Retina (tissue), 1 donor: ENCODE measurements around the gene NAV3.
"Not testable (repeated sequence)": the region's sequence is repeated elsewhere in the genome, so short reads cannot be mapped to it uniquely, and the experiment has no call there.

Experiments
- DNase-seq: peaks from one replicate; pipeline ENCODE4 v3.0.0-alpha.2; 2016

NAV3 gene

GRCh38 chr12:78208092-78208491 is 377.4 kb downstream of the NAV3 start:
- DNase-seq, result no peak

- DNase-seq, result peak; percentile 62
These were observed 379.3 kb downstream of the NAV3 start for GRCh38 chr12:78209846-78210505.

GRCh38 chr12:78210506-78210860 is 379.8 kb downstream of the NAV3 start:
- no peak for DNase-seq

GRCh38 chr12:78210894-78211302 is 380.2 kb downstream of the NAV3 start:
- no peak for DNase-seq

GRCh38 chr12:78220811-78221210 is 390.1 kb downstream of the NAV3 start:
- DNase-seq, result no peak

GRCh38 chr12:78224154-78224553 is 393.5 kb downstream of the NAV3 start:
- DNase-seq, result no peak

- no peak for DNase-seq
These were observed 396.1 kb downstream of the NAV3 start for GRCh38 chr12:78226763-78227162.

GRCh38 chr12:78229591-78230101 is 399.0 kb downstream of the NAV3 start:
- peak; percentile 25 for DNase-seq

- no peak for DNase-seq
These were observed 402.1 kb downstream of the NAV3 start for GRCh38 chr12:78232756-78233155.

GRCh38 chr12:78236264-78236663 is 405.6 kb downstream of the NAV3 start:
- DNase-seq, result no peak

GRCh38 chr12:78239544-78239943 is 408.9 kb downstream of the NAV3 start:
- no peak for DNase-seq

- DNase-seq, result no peak
These were observed 410.1 kb downstream of the NAV3 start for GRCh38 chr12:78240827-78241226.

GRCh38 chr12:78241446-78241845 is 410.8 kb downstream of the NAV3 start:
- DNase-seq, result no peak

GRCh38 chr12:78244916-78245507 is 414.3 kb downstream of the NAV3 start:
- no peak for DNase-seq

- DNase-seq, result no peak
These were observed 417.6 kb downstream of the NAV3 start for GRCh38 chr12:78248321-78248720.

- DNase-seq, result no peak
These were observed 418.9 kb downstream of the NAV3 start for GRCh38 chr12:78249578-78249977.

- not testable (repeated sequence) for DNase-seq
These were observed 427.0 kb downstream of the NAV3 start for GRCh38 chr12:78257662-78258061.

- DNase-seq, result no peak
These were observed 430.3 kb downstream of the NAV3 start for GRCh38 chr12:78260976-78261375.

GRCh38 chr12:78261901-78262300 is 431.2 kb downstream of the NAV3 start:
- DNase-seq, result no peak
